ENCODE results near the gene SLC24A4.

The SLC24A4 gene

GRCh38 chr14:92369097-92369496, 46.1 kb downstream of the SLC24A4 start:
- H3K27ac ChIP-seq (ENCODE audit: low read depth, low read length), result no peak overlapping the region
- peaks cover 72% of the 10 kb centered on the region for H3K27me3 ChIP-seq (ENCODE audit: insufficient read depth, low read length)
- H2AFZ ChIP-seq (ENCODE audit: low read length, unreplicated experiment), result no peak overlapping the region
- no peaks in the 10 kb centered on the region for H3K4me1 ChIP-seq (ENCODE audit: control insufficient read depth, insufficient read depth, low read length, unreplicated experiment)
- H3K79me2 ChIP-seq (ENCODE audit: control insufficient read depth, insufficient read depth, low read length, unreplicated experiment), result no peaks in the 10 kb centered on the region
- H3K4me3 ChIP-seq (ENCODE audit: low read depth, low read length), result no peak overlapping the region
- H3K36me3 ChIP-seq (ENCODE audit: insufficient read depth, low read length), result no peaks in the 10 kb centered on the region

- peaks cover 74% of the 10 kb centered on the region for H3K27me3 ChIP-seq (ENCODE audit: insufficient read depth, low read length)
- no peaks in the 10 kb centered on the region for H3K4me1 ChIP-seq (ENCODE audit: control insufficient read depth, insufficient read depth, low read length, unreplicated experiment)
- H3K79me2 ChIP-seq (ENCODE audit: control insufficient read depth, insufficient read depth, low read length, unreplicated experiment), result no peaks in the 10 kb centered on the region
Observed at GRCh38 chr14:92372230-92372629, 49.3 kb downstream of the SLC24A4 start.

GRCh38 chr14:92373336-92373735, 50.4 kb downstream of the SLC24A4 start:
- Histone ChIP-seq H2AFZ (ENCODE audit: low read length, unreplicated experiment) (no peak overlapping the region), H3K79me2 (ENCODE audit: control insufficient read depth, insufficient read depth, low read length, unreplicated experiment) (no peaks in the 10 kb centered on the region), H3K4me1 (ENCODE audit: control insufficient read depth, insufficient read depth, low read length, unreplicated experiment) (no peaks in the 10 kb centered on the region), H3K27me3 (ENCODE audit: insufficient read depth, low read length) (peaks cover 69% of the 10 kb centered on the region), H3K27ac (ENCODE audit: low read depth, low read length) (no peak overlapping the region), H3K4me3 (ENCODE audit: low read depth, low read length) (no peak overlapping the region), H3K36me3 (ENCODE audit: insufficient read depth, low read length) (no peaks in the 10 kb centered on the region)

More at GRCh38 chr14:92372230-92372629, 49.3 kb downstream of the SLC24A4 start:
- Histone ChIP-seq H3K27ac (ENCODE audit: low read depth, low read length) (no peak overlapping the region), H3K36me3 (ENCODE audit: insufficient read depth, low read length) (no peaks in the 10 kb centered on the region), H3K4me3 (ENCODE audit: low read depth, low read length) (no peak overlapping the region), H2AFZ (ENCODE audit: low read length, unreplicated experiment) (no peak overlapping the region)

- no peak overlapping the region for H3K4me3 ChIP-seq (ENCODE audit: low read depth, low read length)
- no peaks in the 10 kb centered on the region for H3K36me3 ChIP-seq (ENCODE audit: insufficient read depth, low read length)
- no peaks in the 10 kb centered on the region for H3K79me2 ChIP-seq (ENCODE audit: control insufficient read depth, insufficient read depth, low read length, unreplicated experiment)
- no peak overlapping the region for H2AFZ ChIP-seq (ENCODE audit: low read length, unreplicated experiment)
- H3K27me3 ChIP-seq (ENCODE audit: insufficient read depth, low read length), result peaks cover 26% of the 10 kb centered on the region
- H3K4me1 ChIP-seq (ENCODE audit: control insufficient read depth, insufficient read depth, low read length, unreplicated experiment), result no peaks in the 10 kb centered on the region
- H3K27ac ChIP-seq (ENCODE audit: low read depth, low read length), result no peak overlapping the region
Observed at GRCh38 chr14:92380131-92380530, 57.2 kb downstream of the SLC24A4 start.

- no peaks in the 10 kb centered on the region for H3K79me2 ChIP-seq (ENCODE audit: control insufficient read depth, insufficient read depth, low read length, unreplicated experiment)
Observed at GRCh38 chr14:92380582-92380981, 57.6 kb downstream of the SLC24A4 start.

GRCh38 chr14:92382677-92383076, 59.7 kb downstream of the SLC24A4 start:
- H3K27me3 ChIP-seq (ENCODE audit: insufficient read depth, low read length), result peaks cover 10% of the 10 kb centered on the region; the same call in 1 of the 2 replicates
- H3K4me1 ChIP-seq (ENCODE audit: control insufficient read depth, insufficient read depth, low read length, unreplicated experiment), result no peaks in the 10 kb centered on the region
- no peaks in the 10 kb centered on the region for H3K79me2 ChIP-seq (ENCODE audit: control insufficient read depth, insufficient read depth, low read length, unreplicated experiment)
- no peak overlapping the region for H3K4me3 ChIP-seq (ENCODE audit: low read depth, low read length)
- H3K36me3 ChIP-seq (ENCODE audit: insufficient read depth, low read length), result no peaks in the 10 kb centered on the region
- no peak overlapping the region for H2AFZ ChIP-seq (ENCODE audit: low read length, unreplicated experiment)
- H3K27ac ChIP-seq (ENCODE audit: low read depth, low read length), result no peak overlapping the region

More at GRCh38 chr14:92380582-92380981, 57.6 kb downstream of the SLC24A4 start:
- H3K27ac ChIP-seq (ENCODE audit: low read depth, low read length), result no peak overlapping the region
- H3K4me3 ChIP-seq (ENCODE audit: low read depth, low read length), result no peak overlapping the region
- no peaks in the 10 kb centered on the region for H3K4me1 ChIP-seq (ENCODE audit: control insufficient read depth, insufficient read depth, low read length, unreplicated experiment)
- H3K27me3 ChIP-seq (ENCODE audit: insufficient read depth, low read length), result peaks cover 21% of the 10 kb centered on the region; the same call in 1 of the 2 replicates
- no peaks in the 10 kb centered on the region for H3K36me3 ChIP-seq (ENCODE audit: insufficient read depth, low read length)
- H2AFZ ChIP-seq (ENCODE audit: low read length, unreplicated experiment), result no peak overlapping the region

GRCh38 chr14:92383805-92384204, 60.8 kb downstream of the SLC24A4 start:
- Histone ChIP-seq H2AFZ (ENCODE audit: low read length, unreplicated experiment) (no peak overlapping the region), H3K36me3 (ENCODE audit: insufficient read depth, low read length) (no peaks in the 10 kb centered on the region), H3K79me2 (ENCODE audit: control insufficient read depth, insufficient read depth, low read length, unreplicated experiment) (no peaks in the 10 kb centered on the region), H3K27ac (ENCODE audit: low read depth, low read length) (no peak overlapping the region), H3K27me3 (ENCODE audit: insufficient read depth, low read length) (peaks cover 8% of the 10 kb centered on the region; the same call in 1 of the 2 replicates), H3K4me1 (ENCODE audit: control insufficient read depth, insufficient read depth, low read length, unreplicated experiment) (no peaks in the 10 kb centered on the region), H3K4me3 (ENCODE audit: low read depth, low read length) (no peak overlapping the region)

- Histone ChIP-seq H3K27ac (ENCODE audit: low read depth, low read length) (no peak overlapping the region), H2AFZ (ENCODE audit: low read length, unreplicated experiment) (no peak overlapping the region), H3K4me3 (ENCODE audit: low read depth, low read length) (no peak overlapping the region), H3K36me3 (ENCODE audit: insufficient read depth, low read length) (no peaks in the 10 kb centered on the region), H3K27me3 (ENCODE audit: insufficient read depth, low read length) (peaks cover 8% of the 10 kb centered on the region; the same call in 1 of the 2 replicates), H3K79me2 (ENCODE audit: control insufficient read depth, insufficient read depth, low read length, unreplicated experiment) (no peaks in the 10 kb centered on the region), H3K4me1 (ENCODE audit: control insufficient read depth, insufficient read depth, low read length, unreplicated experiment) (no peaks in the 10 kb centered on the region)
Observed at GRCh38 chr14:92384461-92385133, 61.6 kb downstream of the SLC24A4 start.

GRCh38 chr14:92385561-92385960, 62.6 kb downstream of the SLC24A4 start:
- Histone ChIP-seq H2AFZ (ENCODE audit: low read length, unreplicated experiment) (no peak overlapping the region), H3K4me3 (ENCODE audit: low read depth, low read length) (no peak overlapping the region), H3K4me1 (ENCODE audit: control insufficient read depth, insufficient read depth, low read length, unreplicated experiment) (no peaks in the 10 kb centered on the region), H3K36me3 (ENCODE audit: insufficient read depth, low read length) (no peaks in the 10 kb centered on the region), H3K27ac (ENCODE audit: low read depth, low read length) (no peak overlapping the region), H3K27me3 (ENCODE audit: insufficient read depth, low read length) (peaks cover 8% of the 10 kb centered on the region; the same call in 1 of the 2 replicates), H3K79me2 (ENCODE audit: control insufficient read depth, insufficient read depth, low read length, unreplicated experiment) (no peaks in the 10 kb centered on the region)

- Histone ChIP-seq H3K4me3 (ENCODE audit: low read depth, low read length) (no peak overlapping the region), H3K27ac (ENCODE audit: low read depth, low read length) (no peak overlapping the region), H3K79me2 (ENCODE audit: control insufficient read depth, insufficient read depth, low read length, unreplicated experiment) (no peaks in the 10 kb centered on the region), H3K27me3 (ENCODE audit: insufficient read depth, low read length) (peaks cover 8% of the 10 kb centered on the region; the same call in 1 of the 2 replicates), H3K4me1 (ENCODE audit: control insufficient read depth, insufficient read depth, low read length, unreplicated experiment) (no peaks in the 10 kb centered on the region), H2AFZ (ENCODE audit: low read length, unreplicated experiment) (no peak overlapping the region), H3K36me3 (ENCODE audit: insufficient read depth, low read length) (no peaks in the 10 kb centered on the region)
Observed at GRCh38 chr14:92386165-92386564, 63.2 kb downstream of the SLC24A4 start.

GRCh38 chr14:92386637-92387036, 63.7 kb downstream of the SLC24A4 start:
- Histone ChIP-seq H3K4me3 (ENCODE audit: low read depth, low read length) (no peak overlapping the region), H3K27me3 (ENCODE audit: insufficient read depth, low read length) (peaks cover 8% of the 10 kb centered on the region; the same call in 1 of the 2 replicates), H3K27ac (ENCODE audit: low read depth, low read length) (no peak overlapping the region), H2AFZ (ENCODE audit: low read length, unreplicated experiment) (no peak overlapping the region), H3K4me1 (ENCODE audit: control insufficient read depth, insufficient read depth, low read length, unreplicated experiment) (no peaks in the 10 kb centered on the region), H3K79me2 (ENCODE audit: control insufficient read depth, insufficient read depth, low read length, unreplicated experiment) (no peaks in the 10 kb centered on the region), H3K36me3 (ENCODE audit: insufficient read depth, low read length) (no peaks in the 10 kb centered on the region)

Measured in ACC112 (cell line).